Tibial artery (tissue), 4 donors: Measurements from ENCODE around the gene FAM98C.
"Not testable (repeated sequence)": the region's sequence is repeated elsewhere in the genome, so short reads cannot be mapped to it uniquely, and the experiment has no call there.

Experiments
- DNase-seq, 2 donors: peaks; one replicate each; pipeline ENCODE4 v3.0.0-alpha.2; 2019
- H3K27ac ChIP-seq, 2 donors: fragments of 200-600 bp; sonication (generic) in 1 of 2; 1 replicate in 1 of 2; 2 replicates in 1 of 2; pipeline ENCODE4 v1.5.1; 2018 to 2019; ENCODE audit warnings: mild to moderate bottlenecking in 1 of 2
- H3K27me3 ChIP-seq, 2 donors: fragments of 200-600 bp; sonication (generic) in 1 of 2; one replicate each; pipeline versions ENCODE4 v1.5.1 to v1.6.0; 2016 to 2019
- H3K36me3 ChIP-seq, 3 donors: fragments of 200-600 bp; sonication (generic) in 2 of 3; one replicate each; pipeline ENCODE4 v1.5.1; 2016 to 2019; ENCODE audit warnings: mild to moderate bottlenecking in 2 of 3
- H3K4me1 ChIP-seq, 4 donors: fragments of 200-600 bp; sonication (generic) in 2 of 4; 1 replicate in 3 of 4; 2 replicates in 1 of 4; pipeline ENCODE4 v1.5.1; 2016 to 2019
- H3K4me3 ChIP-seq, 2 donors: fragments of 200-600 bp; sonication (generic) in 1 of 2; 1 replicate in 1 of 2; 2 replicates in 1 of 2; pipeline ENCODE4 v1.5.1; 2018 to 2019; ENCODE audit warnings: mild to moderate bottlenecking in 2 of 2
- H3K9me3 ChIP-seq, 3 donors: fragments of 200-600 bp; sonication (generic) in 1 of 3; one replicate each; pipeline ENCODE4 v1.5.1; 2016 to 2019
- CTCF ChIP-seq, 2 experiments: fragments of 200-600 bp in 1 of 2; fragments of 450-650 bp in 1 of 2; IDR thresholded peaks; one replicate each; pipeline ENCODE4 v1.5.1; 2017 to 2019; ENCODE audit warnings: antibody characterized with exemption in 2 of 2, mild to moderate bottlenecking in 1 of 2, moderate library complexity in 1 of 2
- intact Hi-C: fragments of 100-400 bp; cut with DNase I; formaldehyde crosslinking; loops from one replicate; pipeline ENCODE4 v1.15.0; 2023; ENCODE audit warnings: low total_unique reads

The FAM98C gene

DNA sequence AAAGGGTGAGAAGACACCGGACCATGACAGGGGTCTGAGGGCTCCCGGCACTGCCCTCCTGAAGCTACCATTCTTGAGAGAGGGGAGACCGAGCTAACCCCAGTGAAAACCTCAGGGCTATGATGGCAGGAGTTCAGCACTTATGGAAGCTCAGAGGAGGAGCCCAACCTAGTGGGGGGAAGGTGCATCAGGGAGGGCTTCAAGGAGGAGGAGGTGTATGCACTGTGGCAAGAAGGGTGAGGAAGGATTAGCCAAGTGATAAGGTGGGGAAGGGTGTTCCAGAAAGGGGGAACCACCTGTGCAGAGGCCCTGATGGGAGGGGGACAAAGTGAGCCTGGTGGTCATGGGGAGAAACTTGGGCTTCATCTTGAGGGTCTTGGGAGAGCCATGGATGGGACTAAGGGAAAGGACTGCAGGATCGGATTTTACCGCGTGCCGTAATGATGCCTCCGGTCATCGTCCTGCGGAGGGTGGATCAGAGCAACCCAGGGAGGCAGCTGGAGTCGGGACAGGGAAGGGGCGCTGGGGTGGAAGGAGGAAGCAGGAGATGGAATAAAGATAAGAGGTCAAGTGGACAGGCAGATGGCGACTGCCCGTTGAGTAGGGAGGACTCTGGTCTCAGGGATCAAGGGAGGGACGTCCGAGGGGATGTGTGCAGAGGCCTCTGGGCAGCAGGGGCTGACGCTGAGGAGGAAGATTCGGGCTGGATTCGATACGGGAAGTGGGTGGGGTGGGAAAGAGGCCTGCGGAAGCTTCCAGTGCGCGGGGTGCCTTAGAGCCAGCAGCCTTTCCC, 41.9 kb upstream of the FAM98C start:
- Histone ChIP-seq H3K36me3 (no peaks in the 10 kb centered on the region), H3K27me3 (peaks cover 0 to 73% of the 10 kb centered on the region in 2 donors), H3K9me3 (no peaks in the 10 kb centered on the region), H3K4me3 (peak overlapping the region; percentile 39 to 60), H3K4me1 (peaks cover 0 to 20% (median 17%) of the 10 kb centered on the region in 4 donors), H3K27ac (no peak overlapping the region)
- TF ChIP-seq CTCF (IDR thresholded peaks at IDR 0.05) = no peak
- intact Hi-C loops = no loop called here
- no peak for DNase-seq

GRCh38 chr19:38361633-38362075, 41.2 kb upstream of the FAM98C start:
- Histone ChIP-seq H3K4me3 (peak overlapping the region; percentile 39 to 60), H3K9me3 (no peaks in the 10 kb centered on the region), H3K4me1 (peaks cover 0 to 20% (median 17%) of the 10 kb centered on the region in 4 donors), H3K36me3 (no peaks in the 10 kb centered on the region), H3K27ac (no peak overlapping the region), H3K27me3 (peaks cover 0 to 72% of the 10 kb centered on the region in 2 donors)
- DNase-seq = peak; percentile 61 to 79
- intact Hi-C loops = no loop called here
- TF ChIP-seq CTCF (IDR thresholded peaks at IDR 0.05) = peak; percentile 23 to 34

DNA sequence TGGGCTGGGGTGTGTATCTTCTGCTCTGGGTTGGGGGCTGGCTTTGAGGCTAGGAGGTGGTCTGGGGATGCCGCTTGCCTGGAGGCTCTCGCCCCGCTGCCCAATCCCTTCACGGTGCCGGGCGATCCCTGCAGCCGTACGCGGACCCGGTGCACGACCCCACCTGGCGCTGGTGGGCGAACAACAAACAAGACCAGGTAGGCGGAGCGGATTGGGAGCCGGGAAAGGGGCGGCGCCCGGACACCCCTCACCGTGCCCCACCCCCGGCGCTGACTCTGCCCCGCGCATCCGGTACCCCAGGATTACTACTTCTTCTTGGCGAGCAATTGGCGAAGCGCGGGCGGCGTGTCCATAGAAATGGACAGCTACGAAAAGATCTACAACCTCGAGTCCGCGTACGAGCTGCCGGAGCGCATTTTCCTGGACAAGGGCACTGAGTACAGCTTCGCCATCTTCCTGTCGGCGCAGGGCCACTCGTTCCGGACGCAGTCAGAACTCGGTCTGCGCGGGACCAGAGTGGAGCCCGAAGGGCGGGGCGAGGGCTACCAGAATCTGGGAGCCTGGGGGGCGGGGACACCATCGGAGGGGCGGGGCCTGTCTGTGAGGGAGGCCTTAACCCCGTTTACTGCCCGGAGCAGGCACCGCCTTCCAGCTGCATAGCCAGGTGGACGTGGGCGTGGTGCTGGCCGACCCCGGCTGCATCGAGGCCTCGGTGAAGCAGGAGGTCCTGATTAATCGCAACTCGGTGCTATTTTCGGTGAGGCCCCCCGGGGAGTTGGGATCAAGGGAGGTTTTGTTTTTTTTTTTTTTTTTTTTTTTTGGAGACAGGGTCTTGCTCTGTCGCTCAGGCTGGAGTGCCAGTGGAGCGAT, 40.6 kb upstream of the FAM98C start:
- Histone ChIP-seq H3K4me1 (peaks cover 0 to 20% (median 17%) of the 10 kb centered on the region in 4 donors), H3K27me3 (peaks cover 0 to 75% of the 10 kb centered on the region in 2 donors), H3K27ac (peak overlapping the region in 1 of 2 donors; percentile 33), H3K9me3 (no peaks in the 10 kb centered on the region), H3K4me3 (peak overlapping the region; percentile 39 to 60), H3K36me3 (no peaks in the 10 kb centered on the region)
- intact Hi-C loops = no loop called here
- TF ChIP-seq CTCF (IDR thresholded peaks at IDR 0.05) = no peak
- peak; percentile 72 to 82 for DNase-seq

DNA sequence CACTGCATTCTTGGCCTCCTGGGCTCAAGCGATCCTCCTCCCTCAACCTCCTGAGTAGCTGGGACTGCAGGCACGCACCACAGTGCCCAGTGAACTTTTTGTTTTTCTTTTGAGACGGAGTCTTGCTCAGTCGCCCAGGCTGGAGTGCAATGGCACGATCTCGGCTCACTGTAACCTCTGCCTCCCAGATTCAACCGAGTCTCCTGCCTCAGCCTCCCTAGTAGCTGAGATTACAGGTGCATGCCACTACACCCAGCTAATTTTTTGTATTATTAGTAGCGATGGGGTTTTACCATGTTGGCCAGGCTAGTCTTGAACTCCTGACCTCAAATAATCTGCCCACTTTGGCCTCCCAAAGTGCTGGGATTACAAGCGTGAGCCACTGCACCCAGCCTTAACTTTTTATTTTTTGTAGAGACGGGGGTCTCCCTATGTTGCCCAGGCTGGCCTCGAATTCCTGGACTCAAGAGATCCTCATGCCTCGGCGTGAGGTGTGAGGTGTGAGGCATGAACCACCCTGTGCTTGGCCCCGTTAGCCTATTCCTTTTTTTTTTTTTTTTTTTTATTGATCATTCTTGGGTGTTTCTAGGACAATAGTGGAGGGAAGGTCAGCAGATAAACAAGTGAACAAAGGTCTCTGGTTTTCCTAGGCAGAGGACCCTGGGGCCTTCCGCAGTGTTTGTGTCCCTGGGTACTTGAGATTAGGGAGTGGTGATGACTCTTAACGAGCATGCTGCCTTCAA, 39.8 kb upstream of the FAM98C start:
- H3K4me3 ChIP-seq, H3K9me3 ChIP-seq, H3K27ac ChIP-seq, DNase-seq, H3K36me3 ChIP-seq, intact Hi-C loops: not testable (repeated sequence)
- Histone ChIP-seq H3K27me3 (peaks cover 0 to 76% of the 10 kb centered on the region in 2 donors), H3K4me1 (peaks cover 0 to 20% (median 17%) of the 10 kb centered on the region in 4 donors)

DNA sequence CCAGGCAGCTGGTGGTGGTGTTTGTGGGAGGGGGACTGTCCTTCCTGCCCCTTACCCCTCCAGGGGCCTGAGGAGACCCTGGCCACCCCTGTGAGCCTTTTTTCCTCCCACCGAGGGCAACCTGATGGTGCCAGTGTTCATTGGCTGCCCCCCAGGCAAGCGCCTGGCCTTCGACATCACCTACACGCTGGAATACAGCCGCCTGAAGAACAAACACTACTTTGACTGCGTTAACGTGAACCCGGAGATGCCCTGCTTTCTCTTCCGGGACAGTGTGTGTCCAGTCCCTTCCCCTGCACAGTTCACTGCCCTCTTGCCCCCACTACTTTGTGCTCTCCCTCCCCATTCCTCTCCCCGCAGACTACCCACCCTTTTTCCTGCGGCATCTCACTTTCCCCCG, 35.9 kb upstream of the FAM98C start:
- TF ChIP-seq CTCF (IDR thresholded peaks at IDR 0.05) = no peak
- DNase-seq = no peak
- peaks cover 0 to 50% of the 10 kb centered on the region in 2 donors for H3K27me3 ChIP-seq

More for the DNA sequence above, 35.9 kb upstream of the FAM98C start:
- Histone ChIP-seq H3K27ac (no peak overlapping the region), H3K4me1 (peaks cover 0 to 11% (median 8%) of the 10 kb centered on the region in 4 donors), H3K9me3 (no peaks in the 10 kb centered on the region), H3K4me3 (no peak overlapping the region), H3K36me3 (no peaks in the 10 kb centered on the region)
- intact Hi-C loops = no loop called here
